GM23248 (cell line): ENCODE results near the gene ANKS1B.

ENCODE experiments used
- EZH2 ChIP-seq: fragments of 200-600 bp; sonication (generic); IDR thresholded peaks from 2 replicates; pipeline ENCODE4 v1.6.1; 2018; ENCODE audit warnings: antibody characterized with exemption, mild to moderate bottlenecking; ENCODE audit not compliant: insufficient read depth, poor library complexity, severe bottlenecking
- EZH2phosphoT487 ChIP-seq: fragments of 200-600 bp; sonication (generic); IDR thresholded peaks from 2 replicates; pipeline ENCODE4 v1.6.1; 2018; ENCODE audit warnings: antibody characterized with exemption, moderate library complexity, mild to moderate bottlenecking, low read depth; ENCODE audit not compliant: insufficient read depth

- TF ChIP-seq EZH2 (no peak), EZH2phosphoT487 (no peak)
Measured at GRCh38 chr12:99529966-99530365, 454.8 kb downstream of the ANKS1B start.
